HG03039 (cell line): ENCODE data around the gene TFDP1.

Experiments used
- ATAC-seq: cut with Tn5 transposase; IDR thresholded peaks from one replicate; pipeline ENCODE4 v1.9.1; 2021; ENCODE audit warnings: mild to moderate bottlenecking, moderate library complexity; ENCODE audit not compliant: unreplicated experiment

Gene TFDP1, protein sequence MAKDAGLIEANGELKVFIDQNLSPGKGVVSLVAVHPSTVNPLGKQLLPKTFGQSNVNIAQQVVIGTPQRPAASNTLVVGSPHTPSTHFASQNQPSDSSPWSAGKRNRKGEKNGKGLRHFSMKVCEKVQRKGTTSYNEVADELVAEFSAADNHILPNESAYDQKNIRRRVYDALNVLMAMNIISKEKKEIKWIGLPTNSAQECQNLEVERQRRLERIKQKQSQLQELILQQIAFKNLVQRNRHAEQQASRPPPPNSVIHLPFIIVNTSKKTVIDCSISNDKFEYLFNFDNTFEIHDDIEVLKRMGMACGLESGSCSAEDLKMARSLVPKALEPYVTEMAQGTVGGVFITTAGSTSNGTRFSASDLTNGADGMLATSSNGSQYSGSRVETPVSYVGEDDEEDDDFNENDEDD

DNA sequence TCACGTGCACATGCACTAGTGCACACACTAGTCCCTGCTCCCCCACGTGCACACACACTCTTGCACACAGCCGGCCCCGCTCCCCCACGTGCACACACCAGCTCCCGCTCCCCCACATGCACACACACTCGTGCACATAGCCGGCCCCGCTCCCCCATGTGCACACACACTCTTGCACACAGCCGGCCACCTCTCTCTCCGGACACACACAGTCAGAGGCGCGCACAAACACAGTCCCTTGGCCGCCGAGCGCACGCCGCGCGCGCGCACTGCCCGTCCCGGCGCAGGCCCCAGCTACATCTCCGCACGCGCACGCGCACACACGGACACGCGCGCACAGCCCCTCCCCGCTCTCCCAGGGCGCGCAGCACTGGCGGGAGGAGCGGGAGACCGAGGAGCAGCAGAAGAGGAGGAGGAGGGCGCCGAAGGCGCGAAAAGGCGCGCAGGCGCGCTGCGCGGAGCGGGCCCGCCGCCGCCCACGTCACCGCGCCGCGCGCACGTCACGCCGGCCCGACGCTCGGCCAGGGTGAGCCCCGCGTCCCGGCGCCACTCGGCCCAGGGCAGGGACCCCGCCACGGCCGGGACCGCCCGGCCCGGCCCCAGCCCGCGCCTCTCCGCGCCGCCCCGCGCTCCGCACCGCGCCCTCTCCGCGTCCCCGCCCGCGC lies at the start of gene TFDP1:
Gene TFDP1 (plus strand): TSS at position 549 of the 665 bp plus-strand sequence. CDS start 1,085 bp downstream, outside the sequence.
- ATAC-seq: peak; percentile 71

DNA sequence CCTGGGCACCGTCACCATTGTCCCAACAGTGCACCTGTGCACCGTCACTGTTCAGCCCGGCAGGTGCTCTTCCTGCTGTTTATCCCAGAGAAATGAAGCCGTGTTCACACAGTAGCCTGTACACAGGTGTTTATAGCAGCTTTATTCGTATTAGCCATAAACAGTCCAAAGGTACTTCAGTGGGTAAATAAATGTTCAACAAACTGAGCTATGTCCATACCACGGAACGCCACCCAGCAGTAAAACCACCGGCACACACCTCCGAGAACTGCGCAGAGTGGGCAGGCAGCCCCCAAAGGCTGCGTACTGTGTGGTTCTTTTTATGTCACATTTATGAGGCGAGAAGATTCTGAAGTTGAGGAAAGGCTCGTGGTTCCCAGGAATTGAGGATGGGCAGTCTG lies 49.2 kb upstream of the TFDP1 start:
- no peak for ATAC-seq

DNA sequence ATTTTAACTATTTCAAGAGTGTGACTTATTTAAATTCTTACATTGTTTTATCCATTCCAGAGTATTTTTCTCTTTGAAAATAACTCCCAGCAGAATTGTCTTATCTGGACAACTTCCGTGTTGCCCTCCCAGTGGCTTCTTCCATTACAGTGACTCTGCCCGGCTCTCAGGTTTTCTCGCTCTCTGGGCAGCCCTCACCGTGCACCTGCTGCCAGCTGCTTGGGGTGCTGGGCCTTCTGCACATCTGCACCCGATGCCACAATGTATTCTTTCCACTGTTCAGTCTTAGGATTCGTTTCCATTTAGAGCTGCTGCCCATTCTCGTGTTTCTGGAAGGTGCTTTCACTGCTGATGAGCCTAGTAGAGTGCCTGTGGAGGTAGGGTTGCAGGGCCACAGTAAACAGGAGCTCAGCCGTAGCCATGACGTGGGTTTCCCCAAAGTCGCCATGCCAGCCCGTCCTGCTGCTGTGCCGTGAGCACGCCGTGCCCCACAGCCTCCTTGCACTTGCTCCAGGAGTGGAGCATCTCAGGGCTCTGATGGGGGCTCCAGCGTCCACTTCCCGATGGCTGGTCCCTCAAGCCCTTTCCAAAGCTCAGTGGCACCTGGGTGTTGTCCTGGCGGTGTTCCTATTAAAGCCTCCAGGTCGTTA lies 48.0 kb upstream of the TFDP1 start:
- ATAC-seq: no peak

GRCh38 chr13:113537205-113537604 lies 47.3 kb upstream of the TFDP1 start:
- no peak for ATAC-seq

DNA sequence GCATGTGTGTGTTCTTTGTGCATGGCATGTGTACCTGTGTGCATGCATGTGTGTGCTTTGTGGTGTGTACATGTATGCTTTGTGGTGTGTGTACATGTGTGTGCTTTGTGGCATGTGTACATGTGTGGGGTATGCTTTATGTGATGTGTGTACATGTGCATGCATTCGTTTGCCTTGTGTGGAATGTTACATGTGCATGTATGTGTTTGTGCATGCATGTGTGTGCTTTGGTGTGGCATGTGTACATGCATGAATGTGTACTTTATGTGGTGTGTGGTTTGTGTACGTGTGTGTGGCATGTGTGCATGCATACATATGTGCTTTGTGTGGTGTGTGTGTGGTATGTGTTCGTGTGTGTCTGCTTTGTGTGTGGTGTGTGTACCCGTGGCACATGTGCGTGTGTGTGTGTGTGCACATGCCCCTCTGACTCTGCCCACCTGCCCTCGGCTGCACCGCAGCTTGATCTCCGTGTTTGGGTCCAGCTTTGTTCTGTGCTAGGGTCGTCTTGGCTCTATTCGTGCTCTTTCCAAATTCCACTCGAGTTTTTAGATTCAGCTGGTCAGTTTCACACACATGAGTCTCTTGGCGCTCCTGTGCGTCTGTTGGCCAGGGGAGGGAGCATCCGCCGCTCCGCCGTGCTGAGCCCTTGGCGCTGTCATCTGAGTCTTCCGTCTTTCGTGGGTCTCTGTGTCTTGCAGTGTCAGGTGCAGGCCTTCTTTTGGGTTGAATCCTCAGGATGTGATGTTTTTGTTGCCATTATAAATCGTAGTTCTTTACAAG lies 46.5 kb upstream of the TFDP1 start:
- no peak for ATAC-seq

DNA sequence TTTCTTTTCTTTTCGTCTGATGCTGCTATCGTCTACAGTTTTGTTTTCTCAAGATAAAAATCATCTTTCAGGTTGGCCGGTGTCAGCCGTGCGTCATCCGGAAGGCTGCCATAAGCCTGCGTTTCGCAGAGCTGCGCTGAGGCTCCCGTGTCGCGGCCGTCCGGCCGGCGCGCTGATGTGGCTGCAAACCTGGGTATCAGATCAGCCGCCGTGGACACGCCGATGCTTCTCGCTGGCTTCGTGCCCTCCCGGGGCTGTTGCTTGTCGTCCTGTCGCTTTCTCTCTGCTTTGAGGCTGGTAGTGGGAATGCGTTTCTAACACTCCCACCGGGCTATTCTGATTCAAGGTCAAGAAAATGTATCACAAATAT lies 45.9 kb upstream of the TFDP1 start:
- ATAC-seq: no peak

DNA sequence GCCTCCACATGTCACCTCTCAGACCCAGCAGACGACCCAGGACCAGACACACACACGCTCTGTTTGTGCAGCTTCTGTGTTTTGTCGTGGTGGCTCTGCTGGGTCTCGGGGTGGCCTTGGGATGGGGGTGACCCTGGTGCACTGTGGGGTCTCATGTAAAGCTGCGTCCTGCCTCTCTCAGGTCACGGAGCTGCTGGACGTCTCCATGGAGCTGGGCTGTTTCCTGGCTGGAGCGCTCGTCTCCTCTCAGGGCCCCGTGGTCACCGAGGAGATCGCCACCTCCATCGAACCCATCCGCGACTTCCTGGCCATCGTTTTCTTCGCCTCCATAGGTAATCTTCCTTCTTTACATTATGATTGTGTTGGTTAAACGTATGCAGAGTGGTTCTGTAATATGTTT lies 45.4 kb upstream of the TFDP1 start:
- no peak for ATAC-seq

DNA sequence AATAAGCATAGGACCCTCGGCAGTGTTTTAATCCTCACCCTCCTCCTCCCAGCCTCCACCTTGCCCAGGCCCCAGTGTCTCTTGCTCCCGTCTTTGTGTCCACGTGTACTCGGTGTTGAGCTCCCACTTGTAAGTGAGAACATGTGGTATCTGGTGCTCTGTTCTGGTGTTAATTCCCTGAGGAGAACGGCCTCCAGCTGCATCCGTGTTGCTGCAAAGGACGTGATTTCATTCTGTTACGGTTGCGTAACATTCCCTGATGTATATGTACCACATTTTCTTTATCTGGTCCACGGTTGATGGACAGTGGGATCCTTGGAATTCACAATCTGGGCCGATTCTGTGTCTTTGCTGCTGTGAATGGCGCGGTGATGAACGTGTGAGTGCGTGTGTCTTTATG lies 44.7 kb upstream of the TFDP1 start:
- ATAC-seq: no peak

DNA sequence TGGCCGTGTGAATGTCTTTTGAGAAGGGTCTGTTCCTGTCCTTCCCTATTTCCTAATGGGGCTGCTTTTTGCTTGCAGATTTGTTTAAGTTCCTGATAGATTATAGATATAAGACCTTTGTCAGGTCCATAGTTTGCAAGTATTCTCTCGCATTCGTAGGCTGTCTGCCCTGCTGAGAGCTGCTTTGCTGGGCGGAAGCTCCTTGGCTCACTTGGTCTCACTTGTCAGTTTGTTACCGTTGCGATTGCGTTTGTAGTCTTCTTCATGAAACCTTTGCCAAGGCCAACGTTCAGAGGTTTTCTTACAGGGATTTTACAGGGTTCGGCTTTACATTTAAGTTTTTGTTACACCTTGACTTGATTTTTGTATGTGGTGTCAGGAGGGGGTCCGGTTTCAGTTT lies 44.0 kb upstream of the TFDP1 start:
- no peak for ATAC-seq

DNA sequence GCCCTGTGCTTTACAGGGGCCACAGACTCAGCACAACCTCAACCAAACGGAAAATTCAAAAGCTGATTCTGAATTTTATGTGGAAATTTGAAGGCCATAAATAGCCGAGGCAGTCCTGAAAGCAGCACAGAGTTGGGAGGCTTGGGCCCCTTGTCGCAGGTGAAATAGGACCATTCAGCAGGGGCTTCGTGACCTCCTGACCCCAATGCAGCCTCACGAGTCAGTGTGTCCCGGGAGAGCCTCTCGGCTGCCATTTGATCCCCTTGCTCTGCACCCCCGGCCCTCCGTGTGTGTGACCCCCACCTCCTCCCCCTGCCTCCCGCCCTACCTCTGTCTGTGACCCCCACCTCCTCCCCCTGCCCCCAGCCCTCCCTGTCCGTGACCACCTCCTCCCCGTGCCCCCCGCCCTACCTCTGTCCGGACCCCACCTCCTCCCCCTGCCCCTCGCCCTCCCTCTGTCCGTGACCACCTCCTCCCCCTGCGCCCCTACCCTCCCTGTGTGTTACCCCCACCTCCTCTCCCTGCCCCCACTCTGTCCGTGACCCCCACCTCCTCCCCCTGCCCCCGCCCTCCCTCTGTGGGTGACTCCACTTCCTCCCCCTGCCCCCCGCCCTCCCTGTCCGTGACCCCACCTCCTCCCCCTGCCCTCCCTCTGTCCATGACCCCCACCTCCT lies 41.7 kb upstream of the TFDP1 start:
- no peak for ATAC-seq

DNA sequence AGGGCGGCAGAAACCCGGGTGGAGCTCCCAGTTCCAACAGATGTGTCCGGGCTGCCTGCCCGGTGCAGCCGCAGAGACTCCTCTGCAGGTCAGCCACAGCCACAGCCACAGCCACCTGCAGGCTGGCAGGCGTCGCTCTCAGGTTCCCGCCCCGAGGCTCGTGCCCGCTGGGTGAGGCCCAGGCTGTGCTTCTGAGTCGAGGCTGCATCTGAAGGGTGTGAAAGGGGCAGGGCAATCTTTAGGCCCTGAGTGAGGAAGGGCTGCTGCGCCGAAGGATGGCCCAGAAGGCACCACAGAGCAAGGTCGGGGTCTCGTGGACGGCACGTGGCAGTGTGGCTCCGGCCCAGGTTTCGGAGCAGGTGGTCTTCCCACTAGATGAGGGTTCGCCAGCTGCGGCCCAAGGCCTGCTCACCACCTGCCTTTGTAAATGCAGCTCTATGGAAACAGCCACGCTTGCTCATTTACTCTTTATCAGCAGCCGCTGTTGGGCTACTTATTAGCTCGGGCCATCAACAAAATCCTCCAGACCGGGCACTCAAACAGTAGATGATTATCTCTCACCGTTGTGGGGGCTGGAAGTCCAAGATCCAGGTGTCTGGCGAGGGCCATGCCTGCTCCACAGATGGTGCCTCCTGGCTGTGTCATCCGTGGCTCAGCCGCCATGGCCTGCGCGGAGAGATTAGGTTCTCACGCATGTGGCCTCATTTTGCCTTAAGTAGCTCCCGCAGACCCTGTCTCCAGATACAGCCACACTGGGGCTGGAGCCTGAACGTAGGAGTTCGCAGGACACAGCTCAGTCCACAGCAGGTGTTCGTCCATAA lies 40.3 kb upstream of the TFDP1 start:
- no peak for ATAC-seq

GRCh38 chr13:113544896-113545295 lies 39.7 kb upstream of the TFDP1 start:
- ATAC-seq: no peak

- ATAC-seq: no peak
Observed at GRCh38 chr13:113545455-113545930, 39.1 kb upstream of the TFDP1 start.

DNA sequence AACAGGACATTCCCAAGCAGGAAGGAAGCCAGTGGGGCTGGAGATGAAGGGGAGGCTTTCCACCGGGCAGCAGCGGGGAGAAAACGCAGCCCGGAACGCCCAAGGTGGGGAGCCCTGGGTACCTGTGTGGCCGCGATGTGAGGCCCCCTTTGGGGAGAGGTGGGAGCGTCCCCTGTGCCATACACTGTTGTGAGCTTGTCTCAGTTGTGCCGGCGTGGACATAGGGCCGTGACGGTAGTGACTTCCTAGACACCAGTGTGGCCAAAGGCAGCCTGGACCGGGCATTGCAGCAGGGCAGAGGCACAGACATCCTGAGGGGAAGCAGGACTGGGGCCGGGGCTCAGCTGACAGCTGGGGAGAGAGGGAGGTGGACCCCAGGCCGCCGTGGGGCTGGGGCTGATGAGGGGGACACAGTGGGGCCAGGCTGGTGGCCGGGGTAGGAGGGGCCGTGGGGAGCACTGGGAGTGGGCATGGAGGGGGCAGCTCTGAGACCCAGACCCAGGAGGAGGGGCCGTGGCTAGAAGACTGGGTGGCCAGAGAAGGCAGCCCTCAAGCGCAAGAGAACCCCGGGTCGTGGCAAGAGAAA lies 38.5 kb upstream of the TFDP1 start:
- no peak for ATAC-seq

DNA sequence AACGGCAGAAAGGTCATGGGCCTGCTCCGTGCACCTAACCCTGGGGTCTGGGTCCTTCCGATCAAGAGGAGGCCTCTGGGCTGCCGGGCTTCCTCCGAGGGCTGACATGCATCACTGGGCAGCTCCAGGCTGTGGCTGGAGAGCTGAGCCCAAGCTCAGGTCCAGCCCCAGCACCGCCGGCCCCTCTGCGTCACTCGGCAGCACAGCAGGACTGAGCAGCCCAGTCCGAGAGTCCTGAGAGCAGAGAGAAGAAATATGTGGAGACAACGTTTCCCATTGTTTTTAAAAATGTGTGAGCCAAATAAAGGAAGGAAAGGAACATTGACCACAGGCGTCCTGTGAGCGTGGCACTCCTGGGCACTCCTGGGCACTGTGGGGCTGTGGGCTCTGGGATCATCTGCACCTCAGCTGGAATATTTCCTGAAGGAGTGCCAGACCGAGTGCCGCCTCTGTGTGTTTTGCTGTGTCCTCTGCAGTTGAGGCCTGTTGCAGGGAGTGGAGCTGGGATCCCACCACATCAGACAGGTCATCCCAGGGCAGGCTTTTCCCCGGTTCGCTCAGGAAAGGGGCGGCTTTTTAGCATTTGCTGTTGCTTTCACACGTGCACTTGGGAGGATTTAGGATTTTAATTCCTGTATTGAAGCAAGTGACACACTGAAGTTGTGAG lies 37.8 kb upstream of the TFDP1 start:
- ATAC-seq: no peak

DNA sequence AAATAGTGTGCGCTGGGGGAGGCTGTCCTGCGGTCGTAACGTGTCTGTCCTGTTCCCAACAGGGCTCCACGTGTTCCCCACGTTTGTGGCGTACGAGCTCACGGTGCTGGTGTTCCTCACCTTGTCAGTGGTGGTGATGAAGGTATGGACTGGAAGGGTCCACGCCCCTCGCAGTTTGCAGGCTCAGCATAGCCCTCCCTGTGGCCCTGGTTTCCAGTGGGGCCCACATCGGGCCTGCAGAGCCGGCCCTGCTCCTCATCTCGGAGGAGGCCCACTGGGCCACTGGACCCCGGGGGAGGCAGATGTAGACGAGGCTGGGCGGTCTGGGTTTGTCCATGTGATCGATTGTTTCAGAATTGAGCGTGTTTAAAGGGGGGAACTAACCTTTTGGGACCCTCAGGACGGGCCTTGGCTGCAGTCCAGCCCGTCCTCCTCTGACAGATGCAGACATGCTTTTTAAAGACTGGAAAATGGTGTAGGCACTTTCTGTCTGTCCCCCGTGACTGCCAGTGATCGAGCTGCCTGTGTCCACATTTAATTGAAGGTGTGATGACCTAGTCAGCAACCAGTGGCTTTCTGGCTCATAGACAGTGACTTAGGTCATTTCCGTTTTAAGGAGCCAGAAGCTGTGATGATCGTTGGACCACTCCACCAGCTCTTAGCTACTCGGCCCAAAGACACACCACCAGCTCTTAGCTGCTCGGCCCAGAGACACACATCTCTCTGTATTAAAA lies 37.1 kb upstream of the TFDP1 start:
- no peak for ATAC-seq

DNA sequence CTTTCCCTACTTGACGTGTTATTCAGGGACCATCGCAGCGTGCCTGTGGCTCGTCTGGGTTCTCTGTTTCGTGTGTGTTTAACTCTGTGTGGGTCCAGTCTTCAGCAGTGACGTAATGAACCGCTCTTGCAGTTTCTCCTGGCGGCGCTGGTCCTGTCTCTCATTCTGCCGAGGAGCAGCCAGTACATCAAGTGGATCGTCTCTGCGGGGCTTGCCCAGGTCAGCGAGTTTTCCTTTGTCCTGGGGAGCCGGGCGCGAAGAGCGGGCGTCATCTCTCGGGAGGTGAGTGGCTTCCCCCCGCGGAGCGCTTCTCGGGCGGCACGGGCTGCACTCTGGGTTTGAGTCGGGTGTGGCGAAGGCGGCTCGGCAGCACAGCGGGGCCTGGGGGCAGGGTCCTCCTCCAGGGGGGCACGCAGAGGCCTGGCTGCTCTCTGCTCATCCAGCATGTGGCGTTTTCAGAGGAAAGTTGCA lies 36.3 kb upstream of the TFDP1 start:
- no peak for ATAC-seq
